OCI-LY3 (cell line): ENCODE data around the gene CELA2A.
"Not testable (repeated sequence)": the region's sequence is repeated elsewhere in the genome, so short reads cannot be mapped to it uniquely, and the experiment has no call there.

Source experiments
- H2AFZ ChIP-seq: fragments of 200-600, 300-600 bp; shearing (Covaris generic); 2 replicates; pipeline ENCODE4 v1.6.0; 2014; ENCODE audit warnings: antibody characterized with exemption, low read depth, low read length
- H3K27ac ChIP-seq: fragments of 200-600, 300-600 bp; sonication (generic); 2 replicates; pipeline ENCODE4 v1.5.1; 2014; ENCODE audit warnings: mild to moderate bottlenecking, low read length, moderate library complexity, mixed read lengths
- H3K27me3 ChIP-seq: fragments of 200-600, 300-600 bp; sonication (generic); 2 replicates; pipeline ENCODE4 v1.6.1; 2014; ENCODE audit warnings: low read depth, low read length, mixed read lengths
- H3K36me3 ChIP-seq: fragments of 200-600, 300-600 bp; sonication (generic); replicated peaks from 2 replicates; pipeline ENCODE3; 2014; ENCODE audit warnings: low read depth, low read length, mixed read lengths
- H3K4me1 ChIP-seq: fragments of 300-600, 200-600 bp; sonication (generic); 2 replicates; pipeline ENCODE4 v1.6.1; 2014; ENCODE audit warnings: low read length, mixed read lengths
- H3K4me2 ChIP-seq: fragments of 200-600, 300-600 bp; sonication (generic); 2 replicates; pipeline ENCODE4 v1.6.1; 2014; ENCODE audit warnings: low read length, mixed read lengths
- H3K4me3 ChIP-seq: fragments of 300-600, 200-600 bp; sonication (generic); 2 replicates; pipeline ENCODE4 v1.5.1; 2014; ENCODE audit warnings: antibody characterized with exemption, mild to moderate bottlenecking, low read length, moderate library complexity
- H3K79me2 ChIP-seq: fragments of 300-600, 200-600 bp; shearing (Covaris generic); 2 replicates; pipeline ENCODE4 v1.6.1; 2014; ENCODE audit warnings: mild to moderate bottlenecking, low read length, mixed read lengths
- H3K9ac ChIP-seq: fragments of 300-600, 200-600 bp; shearing (Covaris generic); 2 replicates; pipeline ENCODE4 v1.6.0; 2014; ENCODE audit warnings: mild to moderate bottlenecking, low read length, moderate library complexity
- H3K9me3 ChIP-seq: fragments of 200-600, 300-600 bp; shearing (Covaris generic); 2 replicates; pipeline ENCODE4 v1.6.1; 2014; ENCODE audit warnings: low read length, mixed read lengths; ENCODE audit not compliant: insufficient read depth
- H4K20me1 ChIP-seq: fragments of 200-600, 300-600 bp; sonication (generic); 2 replicates; pipeline ENCODE4 v1.6.1; 2016; ENCODE audit warnings: low read length, mixed read lengths; ENCODE audit not compliant: insufficient read depth
- EZH2phosphoT487 ChIP-seq: fragments of 200-600 bp; shearing (Covaris generic); IDR thresholded peaks from 2 replicates; pipeline ENCODE4 v1.6.1; 2018; ENCODE audit warnings: antibody characterized with exemption, mixed run types, low read depth
- TF ChIP-seq, protein P1 (sequence below): fragments of 200-600, 300-600 bp; sonication (generic); IDR thresholded peaks from 2 replicates; pipeline ENCODE4 v1.5.1; 2014; ENCODE audit warnings: antibody characterized with exemption, low read length, low read depth

Gene CELA2A

DNA sequence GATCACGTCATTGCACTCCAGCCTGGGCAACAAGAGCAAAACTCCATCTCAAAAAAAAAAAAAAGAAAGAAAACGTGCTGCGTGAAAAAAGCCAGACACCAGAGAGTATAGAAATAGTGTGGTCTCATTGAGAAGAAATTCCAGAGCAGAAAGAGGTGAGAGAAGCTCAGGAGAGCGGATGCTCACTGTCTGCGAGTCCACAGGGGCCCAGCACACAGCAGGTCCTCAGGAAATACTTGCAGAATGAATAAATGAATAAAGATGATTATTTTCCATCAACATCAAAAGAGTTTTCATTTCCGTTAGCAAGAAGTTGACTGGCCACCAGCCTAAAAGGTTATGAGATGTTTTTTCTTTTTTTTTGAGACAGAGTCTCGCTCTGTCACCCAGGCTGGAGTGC is 53.1 kb downstream of the CELA2A start:
- H3K27me3 ChIP-seq = no peaks in the 10 kb centered on the region
- no peak overlapping the region for H3K4me2 ChIP-seq
- TF ChIP-seq EZH2phosphoT487 = no peak
- TF ChIP-seq, protein P1, sequence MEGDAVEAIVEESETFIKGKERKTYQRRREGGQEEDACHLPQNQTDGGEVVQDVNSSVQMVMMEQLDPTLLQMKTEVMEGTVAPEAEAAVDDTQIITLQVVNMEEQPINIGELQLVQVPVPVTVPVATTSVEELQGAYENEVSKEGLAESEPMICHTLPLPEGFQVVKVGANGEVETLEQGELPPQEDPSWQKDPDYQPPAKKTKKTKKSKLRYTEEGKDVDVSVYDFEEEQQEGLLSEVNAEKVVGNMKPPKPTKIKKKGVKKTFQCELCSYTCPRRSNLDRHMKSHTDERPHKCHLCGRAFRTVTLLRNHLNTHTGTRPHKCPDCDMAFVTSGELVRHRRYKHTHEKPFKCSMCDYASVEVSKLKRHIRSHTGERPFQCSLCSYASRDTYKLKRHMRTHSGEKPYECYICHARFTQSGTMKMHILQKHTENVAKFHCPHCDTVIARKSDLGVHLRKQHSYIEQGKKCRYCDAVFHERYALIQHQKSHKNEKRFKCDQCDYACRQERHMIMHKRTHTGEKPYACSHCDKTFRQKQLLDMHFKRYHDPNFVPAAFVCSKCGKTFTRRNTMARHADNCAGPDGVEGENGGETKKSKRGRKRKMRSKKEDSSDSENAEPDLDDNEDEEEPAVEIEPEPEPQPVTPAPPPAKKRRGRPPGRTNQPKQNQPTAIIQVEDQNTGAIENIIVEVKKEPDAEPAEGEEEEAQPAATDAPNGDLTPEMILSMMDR = no peak
- H3K9ac ChIP-seq = no peak overlapping the region
- no peaks in the 10 kb centered on the region for H3K36me3 ChIP-seq
- H3K79me2 ChIP-seq = no peaks in the 10 kb centered on the region
- no peak overlapping the region for H3K4me3 ChIP-seq
- no peaks in the 10 kb centered on the region for H4K20me1 ChIP-seq
- no peak overlapping the region for H3K27ac ChIP-seq
- no peak overlapping the region for H2AFZ ChIP-seq
- no peaks in the 10 kb centered on the region for H3K4me1 ChIP-seq
- no peaks in the 10 kb centered on the region for H3K9me3 ChIP-seq

DNA sequence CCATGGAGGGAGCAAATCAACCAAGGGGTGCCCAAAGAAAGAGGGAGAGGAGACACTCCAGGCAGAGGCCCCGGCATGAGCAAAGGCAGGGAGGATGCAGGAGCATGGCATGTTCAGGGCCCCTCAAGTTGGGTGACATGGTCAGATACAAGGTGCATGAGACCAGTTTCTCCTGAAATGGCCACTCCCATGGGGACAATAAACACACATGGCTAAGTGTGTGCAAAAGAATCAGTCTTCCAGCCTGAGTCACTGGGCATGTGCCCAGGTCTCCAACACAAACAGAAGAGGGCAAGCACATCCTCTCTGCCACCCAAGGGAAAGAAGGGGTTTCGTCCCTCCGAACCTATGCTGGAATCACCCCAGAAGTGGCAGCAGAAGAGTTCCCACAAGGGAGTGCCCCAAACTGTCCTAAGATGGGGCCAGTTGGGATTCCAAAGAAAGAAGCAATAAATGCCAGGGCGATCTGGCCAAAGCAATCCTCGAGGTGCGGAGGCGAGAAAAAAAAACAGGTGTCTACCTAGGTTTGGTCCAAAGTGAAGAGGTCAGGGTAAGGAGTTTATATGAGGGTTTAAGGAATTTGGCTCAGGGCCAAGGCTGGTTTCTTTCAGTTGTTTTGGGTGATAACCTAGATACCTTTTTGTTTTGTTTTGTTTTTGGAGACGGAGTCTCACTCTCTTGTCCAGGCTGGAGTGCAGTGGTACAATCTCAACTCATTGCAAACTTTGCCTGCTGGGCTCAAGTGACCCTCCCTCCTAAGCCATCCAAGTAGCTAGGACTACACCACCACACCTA is 54.3 kb downstream of the CELA2A start:
- Histone ChIP-seq H3K4me1 (peaks cover 9% of the 10 kb centered on the region), H3K27me3 (no peaks in the 10 kb centered on the region), H3K27ac (no peak overlapping the region), H3K9ac (no peak overlapping the region), H3K36me3 (no peaks in the 10 kb centered on the region), H4K20me1 (no peaks in the 10 kb centered on the region), H2AFZ (no peak overlapping the region), H3K4me2 (no peak overlapping the region), H3K4me3 (no peak overlapping the region), H3K79me2 (no peaks in the 10 kb centered on the region), H3K9me3 (no peaks in the 10 kb centered on the region)
- TF ChIP-seq, protein P1 = no peak
- no peak for TF ChIP-seq EZH2phosphoT487

DNA sequence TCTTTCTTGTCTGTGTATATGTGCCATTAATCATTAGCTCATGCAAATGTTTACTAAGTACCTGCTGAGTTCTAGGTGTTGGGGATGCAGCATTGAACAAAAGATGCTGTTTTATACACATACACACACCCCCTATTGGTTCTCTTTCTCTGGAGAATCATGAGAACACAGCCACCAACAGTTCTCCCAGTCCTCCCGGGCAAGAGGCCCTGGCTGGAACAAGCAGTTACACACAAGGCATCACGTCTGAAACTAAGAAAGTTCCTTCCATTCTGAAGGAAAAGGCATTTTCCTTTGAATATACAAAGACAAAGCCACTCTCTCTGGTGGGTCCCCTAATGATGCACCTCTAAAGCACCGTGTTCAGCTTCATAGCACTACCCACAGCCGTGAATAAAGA is 56.7 kb downstream of the CELA2A start:
- Histone ChIP-seq H4K20me1 (no peaks in the 10 kb centered on the region), H3K36me3 (peaks cover 3% of the 10 kb centered on the region), H3K4me2 (no peak overlapping the region), H3K79me2 (no peaks in the 10 kb centered on the region), H3K4me3 (no peak overlapping the region), H3K27me3 (no peaks in the 10 kb centered on the region), H2AFZ (no peak overlapping the region), H3K4me1 (peaks cover 9% of the 10 kb centered on the region), H3K27ac (no peak overlapping the region), H3K9me3 (no peaks in the 10 kb centered on the region), H3K9ac (no peak overlapping the region)
- TF ChIP-seq, protein P1 = no peak
- no peak for TF ChIP-seq EZH2phosphoT487

DNA sequence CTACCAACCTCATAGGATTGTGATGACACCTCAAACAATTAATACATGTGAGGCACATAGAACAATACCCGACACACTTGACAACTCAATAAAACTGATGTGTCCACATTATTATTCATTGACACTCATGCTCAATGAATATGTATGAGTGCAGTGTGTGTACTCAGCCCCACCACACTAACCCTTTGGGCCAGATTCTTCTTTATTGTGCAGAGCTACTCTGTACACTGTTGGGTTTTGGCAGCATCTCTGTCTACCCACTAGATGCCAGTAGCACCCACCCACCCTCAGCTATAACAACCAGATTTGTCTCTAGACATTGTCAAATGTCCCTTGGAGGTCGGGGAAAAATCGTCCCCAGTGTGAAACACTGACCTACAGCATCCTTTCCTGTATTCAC is 57.4 kb downstream of the CELA2A start:
- Histone ChIP-seq H3K4me2 (no peak overlapping the region), H3K36me3 (peaks cover 3% of the 10 kb centered on the region), H3K9me3 (no peaks in the 10 kb centered on the region), H3K79me2 (no peaks in the 10 kb centered on the region), H3K4me1 (peaks cover 9% of the 10 kb centered on the region), H3K4me3 (no peak overlapping the region), H4K20me1 (no peaks in the 10 kb centered on the region), H3K27ac (no peak overlapping the region), H3K27me3 (no peaks in the 10 kb centered on the region), H3K9ac (no peak overlapping the region), H2AFZ (no peak overlapping the region)
- TF ChIP-seq EZH2phosphoT487 = no peak

DNA sequence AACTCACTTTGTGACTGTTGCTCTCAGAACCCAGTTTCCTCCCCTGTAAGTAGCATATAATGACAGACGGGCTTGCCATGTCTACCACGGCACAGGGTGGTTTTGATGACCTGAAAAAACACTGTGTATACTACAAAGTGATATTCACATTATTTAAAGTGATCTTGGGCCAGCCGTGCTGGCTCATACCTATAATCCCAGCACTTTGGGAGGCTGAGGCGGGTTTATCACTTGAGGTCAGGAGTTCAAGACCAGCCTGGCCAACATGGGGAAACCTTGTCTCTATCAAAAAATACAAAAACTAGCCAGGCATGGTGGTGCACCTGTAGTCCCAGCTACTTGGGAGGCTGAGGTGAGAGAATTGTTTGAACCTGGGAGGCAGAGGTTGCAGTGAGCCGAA is 58.0 kb downstream of the CELA2A start:
- H3K27ac ChIP-seq, H3K4me3 ChIP-seq, H3K36me3 ChIP-seq, H3K4me2 ChIP-seq, H3K9ac ChIP-seq, H4K20me1 ChIP-seq, H2AFZ ChIP-seq, H3K9me3 ChIP-seq, H3K79me2 ChIP-seq, H3K27me3 ChIP-seq, H3K4me1 ChIP-seq: not testable (repeated sequence)
